IPS DF 19.7 (cell line): ENCODE data around the gene ZBTB5.

Source experiments
- DNase-seq: peaks from one replicate; pipeline ENCODE4 v3.0.0-alpha.2; 2013; ENCODE audit warnings: low read depth, low spot score

The ZBTB5 gene

GRCh38 chr9:37424686-37425297 lies 40.5 kb downstream of the ZBTB5 start:
- no peak for DNase-seq

- DNase-seq, result no peak
Observed at GRCh38 chr9:37424204-37424685, 41.0 kb downstream of the ZBTB5 start.

GRCh38 chr9:37423508-37423907 lies 41.7 kb downstream of the ZBTB5 start:
- DNase-seq, result no peak

- DNase-seq, result no peak
Observed at GRCh38 chr9:37422289-37423104, 42.8 kb downstream of the ZBTB5 start, which contains the start of gene GRHPR. Gene GRHPR, plus strand, starts transcription at chr9:37422696. Its CDS starts 55 bp downstream, at chr9:37422751.

GRCh38 chr9:37421914-37422288 lies 43.3 kb downstream of the ZBTB5 start:
- DNase-seq, result no peak

- DNase-seq, result no peak
Observed at GRCh38 chr9:37420271-37421215, 44.7 kb downstream of the ZBTB5 start.

GRCh38 chr9:37419204-37419603 lies 46.0 kb downstream of the ZBTB5 start:
- DNase-seq, result no peak

- DNase-seq, result no peak
Observed at GRCh38 chr9:37417857-37418618, 47.2 kb downstream of the ZBTB5 start.

GRCh38 chr9:37417252-37417803 lies 47.9 kb downstream of the ZBTB5 start:
- DNase-seq, result no peak

- DNase-seq, result no peak
Observed at GRCh38 chr9:37415011-37415719, 50.1 kb downstream of the ZBTB5 start.

GRCh38 chr9:37414503-37414943 lies 50.7 kb downstream of the ZBTB5 start:
- no peak for DNase-seq

GRCh38 chr9:37413311-37413710 lies 51.9 kb downstream of the ZBTB5 start:
- no peak for DNase-seq

- DNase-seq, result no peak
Observed at GRCh38 chr9:37412431-37413151, 52.7 kb downstream of the ZBTB5 start.

GRCh38 chr9:37410969-37411785 lies 54.1 kb downstream of the ZBTB5 start:
- DNase-seq, result no peak

GRCh38 chr9:37410354-37410861 lies 54.8 kb downstream of the ZBTB5 start:
- DNase-seq, result no peak

GRCh38 chr9:37408933-37409710 lies 56.1 kb downstream of the ZBTB5 start:
- no peak for DNase-seq

- no peak for DNase-seq
Observed at GRCh38 chr9:37407468-37407867, 57.8 kb downstream of the ZBTB5 start.
